ENCODE measurements around the gene PRR22.

DNA sequence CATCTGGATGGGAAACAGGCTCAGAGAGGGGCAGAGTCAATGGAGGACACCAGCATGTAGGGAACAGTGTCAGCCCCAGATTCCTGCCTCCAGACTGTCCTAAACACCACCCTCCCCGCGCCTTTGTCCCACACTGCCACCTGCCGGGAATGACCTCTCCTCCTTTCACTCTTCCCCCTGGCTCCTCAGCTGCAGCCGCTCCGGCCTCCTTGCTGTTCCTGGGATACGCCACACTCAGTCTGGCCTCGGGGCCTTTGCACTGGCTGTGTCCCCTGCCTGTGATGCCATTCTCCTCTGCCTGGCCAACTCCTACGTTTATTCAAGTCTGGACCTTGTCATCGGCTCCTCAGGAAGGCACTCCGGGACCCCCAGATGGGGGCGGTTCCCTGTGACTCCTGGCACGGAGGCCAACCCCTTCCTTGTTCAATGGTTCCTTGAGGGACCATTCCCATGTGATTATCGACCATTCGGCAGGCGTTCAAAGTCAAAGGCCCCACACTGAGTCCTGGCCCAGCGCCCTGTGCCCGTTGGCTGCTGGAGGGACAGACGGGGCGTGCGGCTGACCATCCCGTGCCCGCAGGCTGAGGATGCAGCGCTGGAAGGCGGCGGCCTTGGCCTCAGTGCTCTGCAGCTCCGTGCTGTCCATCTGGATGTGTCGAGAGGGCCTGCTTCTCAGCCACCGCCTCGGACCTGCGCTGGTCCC lies 39.2 kb upstream of the PRR22 start:
- TF ChIP-seq SUZ12 (IDR thresholded peaks at IDR 0.05; ENCODE audit: extremely low read depth, insufficient read depth, insufficient read length) = no peak
- TF ChIP-seq ZNF274 (IDR thresholded peaks at IDR 0.05; ENCODE audit: low read depth, low read length) = no peak
